OCI-LY7 (cell line): ENCODE data around the gene MNAT1.

Experiments
- CTCF ChIP-seq: fragments of 200-600 bp; sonication (generic); conservative IDR thresholded peaks from 2 replicates; pipeline ENCODE4 v1.5.1; 2014; ENCODE audit warnings: mild to moderate bottlenecking, antibody characterized with exemption, low read length, moderate library complexity, mixed read lengths
- EZH2phosphoT487 ChIP-seq: fragments of 200-600 bp; sonication (generic); IDR thresholded peaks from 2 replicates; pipeline ENCODE4 v1.6.1; 2018; ENCODE audit warnings: low read depth, borderline replicate concordance, mild to moderate bottlenecking, mixed run types, antibody characterized with exemption, low read length, moderate library complexity, mixed read lengths

- TF ChIP-seq CTCF (no peak), EZH2phosphoT487 (no peak)
Measured at GRCh38 chr14:60975551-60975950, 241.0 kb downstream of the MNAT1 start.
